Measurements from ENCODE around the gene PCED1A. TPM values are rescaled to one million over a fixed set of nuclear protein-coding genes. Genes with fewer than 3 reads are reported as not detected.

PCED1A gene
- total and polyA plus RNA-seq, 2 of the 13 experiments (the other 11 are each of a cell fraction or from before 2014, with no cell fraction given) = 40.1 to 84.2 TPM

DNA sequence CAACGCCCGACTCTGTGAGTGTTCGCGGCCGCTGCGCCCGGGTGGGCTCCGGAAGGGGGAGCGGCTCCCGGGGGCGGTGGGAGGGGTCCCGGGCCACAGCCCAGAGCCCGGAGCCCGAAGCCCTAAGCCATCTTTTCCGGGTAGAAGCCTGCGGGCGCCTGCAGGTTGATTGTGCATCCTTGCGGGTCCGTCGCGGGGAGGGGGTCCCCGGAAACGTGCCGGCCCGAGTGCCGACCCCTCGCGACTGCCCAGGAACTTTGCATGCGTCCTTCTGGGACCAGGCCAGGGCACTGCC is 33.2 kb upstream of the PCED1A start (continued):
- TF ChIP-seq, protein P1, sequence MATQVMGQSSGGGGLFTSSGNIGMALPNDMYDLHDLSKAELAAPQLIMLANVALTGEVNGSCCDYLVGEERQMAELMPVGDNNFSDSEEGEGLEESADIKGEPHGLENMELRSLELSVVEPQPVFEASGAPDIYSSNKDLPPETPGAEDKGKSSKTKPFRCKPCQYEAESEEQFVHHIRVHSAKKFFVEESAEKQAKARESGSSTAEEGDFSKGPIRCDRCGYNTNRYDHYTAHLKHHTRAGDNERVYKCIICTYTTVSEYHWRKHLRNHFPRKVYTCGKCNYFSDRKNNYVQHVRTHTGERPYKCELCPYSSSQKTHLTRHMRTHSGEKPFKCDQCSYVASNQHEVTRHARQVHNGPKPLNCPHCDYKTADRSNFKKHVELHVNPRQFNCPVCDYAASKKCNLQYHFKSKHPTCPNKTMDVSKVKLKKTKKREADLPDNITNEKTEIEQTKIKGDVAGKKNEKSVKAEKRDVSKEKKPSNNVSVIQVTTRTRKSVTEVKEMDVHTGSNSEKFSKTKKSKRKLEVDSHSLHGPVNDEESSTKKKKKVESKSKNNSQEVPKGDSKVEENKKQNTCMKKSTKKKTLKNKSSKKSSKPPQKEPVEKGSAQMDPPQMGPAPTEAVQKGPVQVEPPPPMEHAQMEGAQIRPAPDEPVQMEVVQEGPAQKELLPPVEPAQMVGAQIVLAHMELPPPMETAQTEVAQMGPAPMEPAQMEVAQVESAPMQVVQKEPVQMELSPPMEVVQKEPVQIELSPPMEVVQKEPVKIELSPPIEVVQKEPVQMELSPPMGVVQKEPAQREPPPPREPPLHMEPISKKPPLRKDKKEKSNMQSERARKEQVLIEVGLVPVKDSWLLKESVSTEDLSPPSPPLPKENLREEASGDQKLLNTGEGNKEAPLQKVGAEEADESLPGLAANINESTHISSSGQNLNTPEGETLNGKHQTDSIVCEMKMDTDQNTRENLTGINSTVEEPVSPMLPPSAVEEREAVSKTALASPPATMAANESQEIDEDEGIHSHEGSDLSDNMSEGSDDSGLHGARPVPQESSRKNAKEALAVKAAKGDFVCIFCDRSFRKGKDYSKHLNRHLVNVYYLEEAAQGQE (IDR thresholded peaks at IDR 0.05; ENCODE audit: borderline replicate concordance in 1 of 2, low read depth in 1 of 2, low read length in 2 of 2) = 0 out of 4 replicates have a peak, but pooled peaks of 1 of the 2 experiments have one; percentile 6
- TF ChIP-seq PITX1 (CRISPR knock-in tag; IDR thresholded peaks at IDR 0.05) (peak; percentile 28; the same call in 1 of the 2 replicates), ZNF296 (CRISPR knock-in tag; conservative IDR thresholded peaks at IDR 0.05) (no peak), PPARG (CRISPR knock-in tag; conservative IDR thresholded peaks at IDR 0.05) (no peak; the same call in 1 of the 2 replicates), CENPX (CRISPR knock-in tag; IDR thresholded peaks at IDR 0.05) (no peak), FOXK2 (IDR thresholded peaks at IDR 0.05) (no peak), ZNF607 (CRISPR knock-in tag; IDR thresholded peaks at IDR 0.05; ENCODE audit: borderline replicate concordance) (peak; percentile 62; the same call in 1 of the 2 replicates), ATF7 (IDR thresholded peaks at IDR 0.05) (no peak), ATF7 (CRISPR knock-in tag; IDR thresholded peaks at IDR 0.05) (peak; percentile 22; the same call in 1 of the 2 replicates), ELF1 (CRISPR knock-in tag; IDR thresholded peaks at IDR 0.05) (peak; percentile 60; the same call in 1 of the 2 replicates), GABPB1 (CRISPR knock-in tag; IDR thresholded peaks at IDR 0.05) (peak; percentile 64; the same call in 1 of the 2 replicates), NFIB (CRISPR knock-in tag; IDR thresholded peaks at IDR 0.05; ENCODE audit: borderline replicate concordance) (no peak), KAT8 (CRISPR knock-in tag; IDR thresholded peaks at IDR 0.05) (no peak; the same call in 1 of the 2 replicates), ZNF879 (CRISPR knock-in tag; IDR thresholded peaks at IDR 0.05) (peak; percentile 38; the same call in 1 of the 2 replicates), KMT2A (CRISPR knock-in tag; IDR thresholded peaks at IDR 0.05) (no peak), ZNF441 (CRISPR knock-in tag; IDR thresholded peaks at IDR 0.05; ENCODE audit: borderline replicate concordance) (0 out of 2 replicates have a peak, but pooled peaks have one; percentile 8), ETV5 (CRISPR knock-in tag; IDR thresholded peaks at IDR 0.05; ENCODE audit: borderline replicate concordance) (peak; percentile 52), KDM5A (IDR thresholded peaks at IDR 0.05; ENCODE audit: borderline replicate concordance, low read length) (peak; percentile 40; the same call in 1 of the 2 replicates), ASH2L (IDR thresholded peaks at IDR 0.05; ENCODE audit: insufficient read length, low read depth, low read length) (peak; percentile 40), SETDB1 (CRISPR knock-in tag; IDR thresholded peaks at IDR 0.05; ENCODE audit: borderline replicate concordance) (no peak)
- TF ChIP-seq, protein P2, sequence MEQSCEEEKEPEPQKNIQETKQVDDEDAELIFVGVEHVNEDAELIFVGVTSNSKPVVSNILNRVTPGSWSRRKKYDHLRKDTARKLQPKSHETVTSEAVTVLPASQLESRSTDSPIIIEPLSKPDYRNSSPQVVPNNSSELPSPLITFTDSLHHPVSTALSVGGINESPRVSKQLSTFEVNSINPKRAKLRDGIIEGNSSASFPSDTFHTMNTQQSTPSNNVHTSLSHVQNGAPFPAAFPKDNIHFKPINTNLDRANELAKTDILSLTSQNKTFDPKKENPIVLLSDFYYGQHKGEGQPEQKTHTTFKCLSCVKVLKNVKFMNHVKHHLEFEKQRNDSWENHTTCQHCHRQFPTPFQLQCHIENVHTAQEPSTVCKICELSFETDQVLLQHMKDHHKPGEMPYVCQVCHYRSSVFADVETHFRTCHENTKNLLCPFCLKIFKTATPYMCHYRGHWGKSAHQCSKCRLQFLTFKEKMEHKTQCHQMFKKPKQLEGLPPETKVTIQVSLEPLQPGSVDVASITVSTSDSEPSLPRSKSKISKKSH (CRISPR knock-in tag; IDR thresholded peaks at IDR 0.05; ENCODE audit: borderline replicate concordance) = peak; percentile 61; the same call in 1 of the 2 replicates
- TF ChIP-seq, protein P3, sequence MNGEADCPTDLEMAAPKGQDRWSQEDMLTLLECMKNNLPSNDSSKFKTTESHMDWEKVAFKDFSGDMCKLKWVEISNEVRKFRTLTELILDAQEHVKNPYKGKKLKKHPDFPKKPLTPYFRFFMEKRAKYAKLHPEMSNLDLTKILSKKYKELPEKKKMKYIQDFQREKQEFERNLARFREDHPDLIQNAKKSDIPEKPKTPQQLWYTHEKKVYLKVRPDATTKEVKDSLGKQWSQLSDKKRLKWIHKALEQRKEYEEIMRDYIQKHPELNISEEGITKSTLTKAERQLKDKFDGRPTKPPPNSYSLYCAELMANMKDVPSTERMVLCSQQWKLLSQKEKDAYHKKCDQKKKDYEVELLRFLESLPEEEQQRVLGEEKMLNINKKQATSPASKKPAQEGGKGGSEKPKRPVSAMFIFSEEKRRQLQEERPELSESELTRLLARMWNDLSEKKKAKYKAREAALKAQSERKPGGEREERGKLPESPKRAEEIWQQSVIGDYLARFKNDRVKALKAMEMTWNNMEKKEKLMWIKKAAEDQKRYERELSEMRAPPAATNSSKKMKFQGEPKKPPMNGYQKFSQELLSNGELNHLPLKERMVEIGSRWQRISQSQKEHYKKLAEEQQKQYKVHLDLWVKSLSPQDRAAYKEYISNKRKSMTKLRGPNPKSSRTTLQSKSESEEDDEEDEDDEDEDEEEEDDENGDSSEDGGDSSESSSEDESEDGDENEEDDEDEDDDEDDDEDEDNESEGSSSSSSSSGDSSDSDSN (CRISPR knock-in tag; IDR thresholded peaks at IDR 0.05) = peak; percentile 1; the same call in 1 of the 2 replicates
- TF ChIP-seq, protein P4, sequence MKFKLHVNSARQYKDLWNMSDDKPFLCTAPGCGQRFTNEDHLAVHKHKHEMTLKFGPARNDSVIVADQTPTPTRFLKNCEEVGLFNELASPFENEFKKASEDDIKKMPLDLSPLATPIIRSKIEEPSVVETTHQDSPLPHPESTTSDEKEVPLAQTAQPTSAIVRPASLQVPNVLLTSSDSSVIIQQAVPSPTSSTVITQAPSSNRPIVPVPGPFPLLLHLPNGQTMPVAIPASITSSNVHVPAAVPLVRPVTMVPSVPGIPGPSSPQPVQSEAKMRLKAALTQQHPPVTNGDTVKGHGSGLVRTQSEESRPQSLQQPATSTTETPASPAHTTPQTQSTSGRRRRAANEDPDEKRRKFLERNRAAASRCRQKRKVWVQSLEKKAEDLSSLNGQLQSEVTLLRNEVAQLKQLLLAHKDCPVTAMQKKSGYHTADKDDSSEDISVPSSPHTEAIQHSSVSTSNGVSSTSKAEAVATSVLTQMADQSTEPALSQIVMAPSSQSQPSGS (CRISPR knock-in tag; IDR thresholded peaks at IDR 0.05) = no peak

All from HepG2 (cell line).